A549 (cell line): ENCODE measurements around the gene TBC1D14.

ENCODE experiments used
- BHLHE40 ChIP-seq: IDR thresholded peaks from 2 replicates; pipeline ENCODE4 v1.6.1; 2012; ENCODE audit warnings: low read depth, low read length, inconsistent platforms
- CHD4 ChIP-seq: fragments of 200-600 bp; sonication (generic); IDR thresholded peaks from 2 replicates; pipeline ENCODE4 v1.6.1; 2016; ENCODE audit warnings: antibody characterized with exemption, mild to moderate bottlenecking, borderline replicate concordance
- ESRRA ChIP-seq: fragments of 150-350 bp; IDR thresholded peaks from 2 replicates; pipeline ENCODE4 v1.6.1; 2014; ENCODE audit warnings: mild to moderate bottlenecking, low read length, borderline replicate concordance
- JUN ChIP-seq, 2 experiments: fragments of >200 bp; sonication (Bioruptor Twin); formaldehyde crosslinking; IDR thresholded peaks; 2 replicates in 1 of 2; 3 replicates in 1 of 2; pipeline ENCODE4 v1.6.1; 2016 to 2017
- NR3C1 ChIP-seq: fragments of >200 bp; sonication (Bioruptor Twin); formaldehyde crosslinking; IDR thresholded peaks from 3 replicates; pipeline ENCODE4 v1.6.1; 2017
- POLR2A ChIP-seq: IDR thresholded peaks from 2 replicates; pipeline ENCODE4 v1.6.1; 2012; ENCODE audit warnings: mild to moderate bottlenecking, low read length
- RAD21 ChIP-seq, 2 experiments: fragments of >200 bp in 1 of 2; sonication (Bioruptor Twin) in 1 of 2; formaldehyde crosslinking in 1 of 2; IDR thresholded peaks in 1 of 2; conservative IDR thresholded peaks in 1 of 2; 2 replicates in 1 of 2; 3 replicates in 1 of 2; pipeline ENCODE4 v1.6.1; 2012 to 2018; ENCODE audit warnings: inconsistent platforms in 1 of 2
- SMC3 ChIP-seq: fragments of >200 bp; sonication (Bioruptor Twin); formaldehyde crosslinking; IDR thresholded peaks from 3 replicates; pipeline ENCODE4 v1.6.1; 2018; ENCODE audit warnings: inconsistent platforms
- TF ChIP-seq, protein P1 (sequence below): fragments of >200 bp; sonication (Bioruptor Twin); formaldehyde crosslinking; IDR thresholded peaks from 3 replicates; pipeline ENCODE4 v1.5.1; 2016
- TF ChIP-seq, protein P2 (sequence below): fragments of >200 bp; sonication (Bioruptor Twin); formaldehyde crosslinking; IDR thresholded peaks from 3 replicates; pipeline ENCODE4 v1.6.1; 2016
- TF ChIP-seq, protein P3 (sequence below): fragments of 200-600 bp; sonication (generic); IDR thresholded peaks from 2 replicates; pipeline ENCODE4 v1.6.1; 2016; ENCODE audit warnings: antibody characterized with exemption, mild to moderate bottlenecking, moderate library complexity
- TF ChIP-seq, protein P4 (sequence below): fragments of 450-650 bp; IDR thresholded peaks from 2 replicates; pipeline ENCODE4 v1.6.1; 2014; ENCODE audit warnings: antibody characterized with exemption

DNA sequence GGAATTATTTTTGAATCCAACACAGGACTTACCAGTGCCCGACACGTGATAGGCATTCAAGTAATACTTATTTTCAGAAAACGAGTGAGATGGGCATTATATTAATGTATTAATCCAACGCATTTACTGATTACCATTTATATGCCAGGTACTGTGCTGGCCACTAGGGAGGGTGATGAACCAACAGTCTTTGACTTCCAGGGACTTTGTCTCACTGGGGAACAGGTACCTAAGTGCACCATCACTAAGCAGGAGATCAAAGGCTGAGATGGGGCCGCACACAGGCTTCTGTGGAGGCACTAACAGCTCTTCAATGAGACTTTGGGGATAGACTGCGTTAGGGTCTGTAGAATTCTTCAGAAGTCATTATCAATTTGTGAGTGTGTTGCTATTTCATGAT lies 127.8 kb downstream of the TBC1D14 start:
- TF ChIP-seq POLR2A, result no peak
- TF ChIP-seq, protein P1, sequence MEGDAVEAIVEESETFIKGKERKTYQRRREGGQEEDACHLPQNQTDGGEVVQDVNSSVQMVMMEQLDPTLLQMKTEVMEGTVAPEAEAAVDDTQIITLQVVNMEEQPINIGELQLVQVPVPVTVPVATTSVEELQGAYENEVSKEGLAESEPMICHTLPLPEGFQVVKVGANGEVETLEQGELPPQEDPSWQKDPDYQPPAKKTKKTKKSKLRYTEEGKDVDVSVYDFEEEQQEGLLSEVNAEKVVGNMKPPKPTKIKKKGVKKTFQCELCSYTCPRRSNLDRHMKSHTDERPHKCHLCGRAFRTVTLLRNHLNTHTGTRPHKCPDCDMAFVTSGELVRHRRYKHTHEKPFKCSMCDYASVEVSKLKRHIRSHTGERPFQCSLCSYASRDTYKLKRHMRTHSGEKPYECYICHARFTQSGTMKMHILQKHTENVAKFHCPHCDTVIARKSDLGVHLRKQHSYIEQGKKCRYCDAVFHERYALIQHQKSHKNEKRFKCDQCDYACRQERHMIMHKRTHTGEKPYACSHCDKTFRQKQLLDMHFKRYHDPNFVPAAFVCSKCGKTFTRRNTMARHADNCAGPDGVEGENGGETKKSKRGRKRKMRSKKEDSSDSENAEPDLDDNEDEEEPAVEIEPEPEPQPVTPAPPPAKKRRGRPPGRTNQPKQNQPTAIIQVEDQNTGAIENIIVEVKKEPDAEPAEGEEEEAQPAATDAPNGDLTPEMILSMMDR, result no peak
- no peak for TF ChIP-seq NR3C1
- TF ChIP-seq, protein P2, sequence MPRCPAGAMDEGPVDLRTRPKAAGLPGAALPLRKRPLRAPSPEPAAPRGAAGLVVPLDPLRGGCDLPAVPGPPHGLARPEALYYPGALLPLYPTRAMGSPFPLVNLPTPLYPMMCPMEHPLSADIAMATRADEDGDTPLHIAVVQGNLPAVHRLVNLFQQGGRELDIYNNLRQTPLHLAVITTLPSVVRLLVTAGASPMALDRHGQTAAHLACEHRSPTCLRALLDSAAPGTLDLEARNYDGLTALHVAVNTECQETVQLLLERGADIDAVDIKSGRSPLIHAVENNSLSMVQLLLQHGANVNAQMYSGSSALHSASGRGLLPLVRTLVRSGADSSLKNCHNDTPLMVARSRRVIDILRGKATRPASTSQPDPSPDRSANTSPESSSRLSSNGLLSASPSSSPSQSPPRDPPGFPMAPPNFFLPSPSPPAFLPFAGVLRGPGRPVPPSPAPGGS, result no peak
- TF ChIP-seq, protein P3, sequence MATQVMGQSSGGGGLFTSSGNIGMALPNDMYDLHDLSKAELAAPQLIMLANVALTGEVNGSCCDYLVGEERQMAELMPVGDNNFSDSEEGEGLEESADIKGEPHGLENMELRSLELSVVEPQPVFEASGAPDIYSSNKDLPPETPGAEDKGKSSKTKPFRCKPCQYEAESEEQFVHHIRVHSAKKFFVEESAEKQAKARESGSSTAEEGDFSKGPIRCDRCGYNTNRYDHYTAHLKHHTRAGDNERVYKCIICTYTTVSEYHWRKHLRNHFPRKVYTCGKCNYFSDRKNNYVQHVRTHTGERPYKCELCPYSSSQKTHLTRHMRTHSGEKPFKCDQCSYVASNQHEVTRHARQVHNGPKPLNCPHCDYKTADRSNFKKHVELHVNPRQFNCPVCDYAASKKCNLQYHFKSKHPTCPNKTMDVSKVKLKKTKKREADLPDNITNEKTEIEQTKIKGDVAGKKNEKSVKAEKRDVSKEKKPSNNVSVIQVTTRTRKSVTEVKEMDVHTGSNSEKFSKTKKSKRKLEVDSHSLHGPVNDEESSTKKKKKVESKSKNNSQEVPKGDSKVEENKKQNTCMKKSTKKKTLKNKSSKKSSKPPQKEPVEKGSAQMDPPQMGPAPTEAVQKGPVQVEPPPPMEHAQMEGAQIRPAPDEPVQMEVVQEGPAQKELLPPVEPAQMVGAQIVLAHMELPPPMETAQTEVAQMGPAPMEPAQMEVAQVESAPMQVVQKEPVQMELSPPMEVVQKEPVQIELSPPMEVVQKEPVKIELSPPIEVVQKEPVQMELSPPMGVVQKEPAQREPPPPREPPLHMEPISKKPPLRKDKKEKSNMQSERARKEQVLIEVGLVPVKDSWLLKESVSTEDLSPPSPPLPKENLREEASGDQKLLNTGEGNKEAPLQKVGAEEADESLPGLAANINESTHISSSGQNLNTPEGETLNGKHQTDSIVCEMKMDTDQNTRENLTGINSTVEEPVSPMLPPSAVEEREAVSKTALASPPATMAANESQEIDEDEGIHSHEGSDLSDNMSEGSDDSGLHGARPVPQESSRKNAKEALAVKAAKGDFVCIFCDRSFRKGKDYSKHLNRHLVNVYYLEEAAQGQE, result no peak
- TF ChIP-seq BHLHE40, result no peak
- TF ChIP-seq CHD4, result no peak
- TF ChIP-seq RAD21 (conservative IDR thresholded peaks at IDR 0.05 in 1 of 2, IDR thresholded peaks at IDR 0.05 in 1 of 2), result no peak
- TF ChIP-seq ESRRA, result no peak
- TF ChIP-seq, protein P4, sequence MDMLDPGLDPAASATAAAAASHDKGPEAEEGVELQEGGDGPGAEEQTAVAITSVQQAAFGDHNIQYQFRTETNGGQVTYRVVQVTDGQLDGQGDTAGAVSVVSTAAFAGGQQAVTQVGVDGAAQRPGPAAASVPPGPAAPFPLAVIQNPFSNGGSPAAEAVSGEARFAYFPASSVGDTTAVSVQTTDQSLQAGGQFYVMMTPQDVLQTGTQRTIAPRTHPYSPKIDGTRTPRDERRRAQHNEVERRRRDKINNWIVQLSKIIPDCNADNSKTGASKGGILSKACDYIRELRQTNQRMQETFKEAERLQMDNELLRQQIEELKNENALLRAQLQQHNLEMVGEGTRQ, result no peak
- TF ChIP-seq SMC3, result no peak
- TF ChIP-seq JUN (IDR thresholded peaks at IDR 0.05), result no peak
